Measurements from ENCODE around the gene SPATS2. TPM values are rescaled to one million over a fixed set of nuclear protein-coding genes. Genes with fewer than 3 reads are reported as not detected.

SPATS2 gene
- total and polyA plus RNA-seq, 2 experiments from 2014 or later = 31.0 to 43.1 TPM

DNA sequence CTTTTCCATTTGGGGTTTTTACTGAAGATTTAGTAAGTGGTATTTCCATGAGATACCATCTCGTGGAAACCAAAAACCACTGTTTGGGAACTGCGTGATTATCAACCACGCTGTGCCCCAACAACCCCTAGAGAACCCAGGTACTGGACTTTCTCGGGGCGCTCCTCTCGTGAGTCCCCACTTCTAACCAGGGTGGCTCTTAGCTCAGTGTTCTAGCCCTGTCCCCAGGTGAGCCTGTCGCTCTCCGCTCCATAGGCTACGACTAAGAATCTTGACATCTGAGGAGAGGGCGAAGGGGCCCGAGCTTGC lies 200.0 kb downstream of the SPATS2 start:
- peak overlapping the region; percentile 67 for H3K4me3 ChIP-seq
- H3K36me3 ChIP-seq = peaks cover 15% of the 10 kb centered on the region
- peaks cover 11% of the 10 kb centered on the region for H3K4me1 ChIP-seq (ENCODE audit: low read depth)
- no peaks in the 10 kb centered on the region for H3K9me3 ChIP-seq (ENCODE audit: low read depth)
- H3K27me3 ChIP-seq = no peaks in the 10 kb centered on the region
- H3K27ac ChIP-seq = peak overlapping the region; percentile 84
- TF ChIP-seq, protein P1, sequence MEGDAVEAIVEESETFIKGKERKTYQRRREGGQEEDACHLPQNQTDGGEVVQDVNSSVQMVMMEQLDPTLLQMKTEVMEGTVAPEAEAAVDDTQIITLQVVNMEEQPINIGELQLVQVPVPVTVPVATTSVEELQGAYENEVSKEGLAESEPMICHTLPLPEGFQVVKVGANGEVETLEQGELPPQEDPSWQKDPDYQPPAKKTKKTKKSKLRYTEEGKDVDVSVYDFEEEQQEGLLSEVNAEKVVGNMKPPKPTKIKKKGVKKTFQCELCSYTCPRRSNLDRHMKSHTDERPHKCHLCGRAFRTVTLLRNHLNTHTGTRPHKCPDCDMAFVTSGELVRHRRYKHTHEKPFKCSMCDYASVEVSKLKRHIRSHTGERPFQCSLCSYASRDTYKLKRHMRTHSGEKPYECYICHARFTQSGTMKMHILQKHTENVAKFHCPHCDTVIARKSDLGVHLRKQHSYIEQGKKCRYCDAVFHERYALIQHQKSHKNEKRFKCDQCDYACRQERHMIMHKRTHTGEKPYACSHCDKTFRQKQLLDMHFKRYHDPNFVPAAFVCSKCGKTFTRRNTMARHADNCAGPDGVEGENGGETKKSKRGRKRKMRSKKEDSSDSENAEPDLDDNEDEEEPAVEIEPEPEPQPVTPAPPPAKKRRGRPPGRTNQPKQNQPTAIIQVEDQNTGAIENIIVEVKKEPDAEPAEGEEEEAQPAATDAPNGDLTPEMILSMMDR (IDR thresholded peaks at IDR 0.05; ENCODE audit: low read depth, low read length) = no peak
- no peak for DNase-seq (ENCODE audit: low read depth in 1 of 2, low spot score in 1 of 2)

DNA sequence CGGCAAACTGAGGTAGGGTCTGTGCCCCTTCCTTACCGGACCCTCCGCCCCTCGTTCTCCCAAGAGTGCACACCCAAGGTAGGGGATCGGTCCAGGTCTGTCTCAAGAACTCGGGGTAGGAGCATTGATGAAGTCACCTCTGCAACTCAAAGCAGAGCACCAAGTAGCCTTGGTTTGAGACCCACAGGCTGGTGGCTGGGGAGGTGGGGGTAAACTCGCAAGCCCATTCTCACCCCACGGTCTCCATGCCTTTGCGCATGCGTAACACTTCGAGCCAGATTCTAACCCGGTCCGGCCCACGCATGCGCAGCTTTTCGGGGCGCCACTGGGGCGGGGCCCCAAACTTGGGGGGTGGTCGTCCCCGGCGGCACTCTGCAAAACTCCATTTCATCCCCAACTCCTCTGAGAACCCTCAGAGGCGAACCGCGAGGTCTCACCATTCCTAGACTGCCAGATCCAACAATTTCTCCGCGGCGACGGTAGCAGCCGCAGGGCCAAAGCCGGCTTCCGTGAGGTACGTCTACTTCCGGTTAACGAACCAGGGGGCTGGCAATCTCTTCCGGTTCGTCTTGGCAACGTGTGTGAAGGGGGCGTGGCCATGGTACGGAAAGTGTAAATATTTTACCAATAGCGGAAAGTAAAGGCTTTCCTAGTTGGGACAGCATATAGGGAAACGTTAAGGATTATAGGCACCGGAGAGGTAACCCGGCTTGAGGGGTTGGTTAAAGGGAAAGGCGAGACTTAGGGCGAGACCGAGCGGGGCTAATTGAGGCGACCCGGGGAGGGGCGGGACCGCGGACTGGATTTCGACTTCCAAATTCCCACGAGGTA lies 200.6 kb downstream of the SPATS2 start, which contains the start of gene MCRS1:
Gene MCRS1 (minus strand): TSS at position 532 of the 831 bp plus-strand sequence. CDS start 1,411 bp downstream, outside the sequence.
- Histone ChIP-seq H3K27me3 (no peaks in the 10 kb centered on the region), H3K36me3 (peaks cover 11% of the 10 kb centered on the region), H3K4me1 (ENCODE audit: low read depth) (peaks cover 11% of the 10 kb centered on the region), H3K9me3 (ENCODE audit: low read depth) (no peaks in the 10 kb centered on the region), H3K27ac (peak within 1 kb of the TSS; percentile 84), H3K4me3 (peak within 1 kb of the TSS; percentile 67)
- TF ChIP-seq, protein P1 (IDR thresholded peaks at IDR 0.05; ENCODE audit: low read depth, low read length) = no peak
- DNase-seq (ENCODE audit: low read depth in 1 of 2, low spot score in 1 of 2) = peak; percentile 94 to 96

DNA sequence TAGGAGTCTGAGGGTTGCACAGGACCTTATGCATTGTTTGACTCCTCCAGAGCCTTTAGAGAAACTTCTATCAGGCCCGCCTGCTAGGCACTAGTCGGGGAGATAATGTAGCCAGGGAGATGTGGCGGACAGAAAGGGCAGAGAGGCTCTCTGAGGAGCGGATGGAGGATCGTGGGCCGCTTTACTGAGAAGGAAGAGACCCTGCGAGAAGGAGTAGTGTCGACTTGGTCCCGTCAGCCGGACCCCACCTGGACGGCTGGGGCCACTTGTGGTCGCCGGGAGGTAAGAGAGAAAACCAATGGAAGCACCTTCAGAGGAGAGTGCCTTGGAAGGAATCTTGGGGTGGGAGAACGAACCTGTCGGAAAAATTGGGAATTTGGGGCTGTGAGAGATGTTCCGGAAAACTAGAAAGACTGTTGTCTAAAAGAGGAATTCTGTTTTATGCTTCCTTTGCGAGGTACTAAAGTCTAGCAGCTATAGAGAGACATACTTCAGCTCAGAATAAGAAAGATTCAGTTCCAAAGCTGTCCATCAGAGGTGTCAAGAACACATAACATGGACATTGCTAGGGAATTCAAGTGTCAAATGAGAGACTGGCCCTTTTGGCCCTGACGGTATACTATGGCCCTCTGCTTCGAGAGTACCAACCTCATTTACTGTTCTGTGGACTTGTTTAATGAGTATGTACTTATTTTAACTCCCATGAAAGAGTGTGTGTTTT lies 201.3 kb downstream of the SPATS2 start:
- peak overlapping the region; percentile 84 for H3K27ac ChIP-seq
- peaks cover 11% of the 10 kb centered on the region for H3K4me1 ChIP-seq (ENCODE audit: low read depth)
- H3K4me3 ChIP-seq = peak overlapping the region; percentile 67
- H3K36me3 ChIP-seq = peaks cover 3% of the 10 kb centered on the region
- TF ChIP-seq, protein P1 (IDR thresholded peaks at IDR 0.05; ENCODE audit: low read depth, low read length) = no peak
- no peak for DNase-seq (ENCODE audit: low read depth in 1 of 2, low spot score in 1 of 2)
- no peaks in the 10 kb centered on the region for H3K27me3 ChIP-seq
- H3K9me3 ChIP-seq (ENCODE audit: low read depth) = no peaks in the 10 kb centered on the region

Other genes starting within 250 kb of the SPATS2 start
- gene TUBA1B, start 236.1 kb upstream of the SPATS2 start, total RNA-seq = 1,511 and 2,134 TPM in 2 replicates
- gene TUBA1B, start 236.1 kb upstream of the SPATS2 start, polyA plus RNA-seq = 1,582 and 2,216 TPM in 2 replicates
- gene TUBA1A, start 178.4 kb upstream of the SPATS2 start, total RNA-seq = 509 and 1,042 TPM in 2 replicates
- gene TUBA1A, start 178.4 kb upstream of the SPATS2 start, polyA plus RNA-seq = 521 and 1,070 TPM in 2 replicates
- gene TUBA1C, start 102.4 kb upstream of the SPATS2 start, total RNA-seq = 67.0 and 151 TPM in 2 replicates
- 49.1 and 126 TPM in 2 replicates for gene TUBA1C, start 102.4 kb upstream of the SPATS2 start, polyA plus RNA-seq
- 0.53 and 4.0 TPM in 2 replicates for gene PRPH, start 72.3 kb upstream of the SPATS2 start, total RNA-seq
- gene PRPH, start 72.3 kb upstream of the SPATS2 start, polyA plus RNA-seq = 1.1 and 1.8 TPM in 2 replicates
- gene TROAP, start 44.2 kb upstream of the SPATS2 start, total RNA-seq = 8.0 and 72.9 TPM in 2 replicates
- 8.2 and 82.4 TPM in 2 replicates for gene TROAP, start 44.2 kb upstream of the SPATS2 start, polyA plus RNA-seq
- not detected in 2 replicates for gene C1QL4, start 30.3 kb upstream of the SPATS2 start, total RNA-seq
- not detected in 2 replicates for gene C1QL4, start 30.3 kb upstream of the SPATS2 start, polyA plus RNA-seq
- 0.48 and 0.49 TPM in 2 replicates for gene DNAJC22, start 20.6 kb upstream of the SPATS2 start, total RNA-seq
- gene DNAJC22, start 20.6 kb upstream of the SPATS2 start, polyA plus RNA-seq = 0.33 and 1.1 TPM in 2 replicates
- gene KCNH3, start 171.6 kb downstream of the SPATS2 start, total RNA-seq = 0.86 and 1.0 TPM in 2 replicates
- 0.14 and 0.34 TPM in 2 replicates for gene KCNH3, start 171.6 kb downstream of the SPATS2 start, polyA plus RNA-seq
- gene MCRS1, start 200.7 kb downstream of the SPATS2 start, total RNA-seq = 75.6 and 109 TPM in 2 replicates
- 74.5 and 104 TPM in 2 replicates for gene MCRS1, start 200.7 kb downstream of the SPATS2 start, polyA plus RNA-seq
- gene FAM186B, start 238.2 kb downstream of the SPATS2 start, total RNA-seq = 0.21 and 1.6 TPM in 2 replicates
- gene FAM186B, start 238.2 kb downstream of the SPATS2 start, polyA plus RNA-seq = 0.64 and 0.99 TPM in 2 replicates